ENCODE measurements around the gene GNB5.

GNB5 gene

DNA sequence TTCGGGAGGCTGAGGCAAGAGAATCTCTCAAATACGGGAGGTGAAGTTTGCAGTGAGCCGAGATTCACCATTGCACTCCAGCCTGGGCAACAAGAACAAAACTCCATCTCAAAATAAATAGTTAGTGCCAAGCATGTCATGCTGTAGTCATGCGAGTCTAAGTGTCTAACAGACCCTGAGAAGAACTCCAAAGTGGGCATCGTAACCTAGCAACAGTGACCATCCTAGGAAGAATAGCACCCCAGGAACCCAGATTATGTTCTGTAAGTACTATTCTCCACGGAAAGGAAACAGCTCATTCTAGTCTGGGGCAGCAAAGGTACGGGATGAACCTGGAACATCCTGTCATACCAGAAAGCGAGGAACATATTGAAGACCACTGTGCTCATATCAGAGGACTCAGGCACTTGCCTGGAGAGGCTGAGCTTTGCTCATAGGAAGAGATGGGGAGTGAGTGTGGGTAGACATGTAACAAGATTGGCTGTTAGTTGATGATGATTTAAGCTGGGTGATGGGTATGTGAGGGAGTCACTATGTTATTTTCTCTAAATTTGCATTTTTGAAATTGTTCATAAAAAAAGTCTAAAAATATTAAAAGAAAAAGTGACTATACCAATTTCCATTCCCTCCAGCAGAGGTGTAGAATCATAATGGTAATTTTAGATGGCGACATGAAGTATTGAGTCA, 110.3 kb downstream of the GNB5 start:
- Histone ChIP-seq H3K79me1 (ENCODE audit: low read depth, low read length) (no peaks in the 10 kb centered on the region), H3K4me1 (ENCODE audit: control insufficient read depth in 2 of 2, insufficient read depth in 1 of 2, low read depth in 1 of 2, low read length in 2 of 2) (peaks cover 0 to 3% of the 10 kb centered on the region in 2 donors), H2BK15ac (ENCODE audit: low read length) (no peak overlapping the region), H3K9ac (ENCODE audit: low read depth, low read length, poor library complexity) (no peak overlapping the region), H2BK120ac (ENCODE audit: low read depth, low read length) (no peak overlapping the region), H3K14ac (ENCODE audit: low read length) (no peak overlapping the region), H3K27me3 (ENCODE audit: control insufficient read depth in 3 of 3, insufficient read depth in 3 of 3, low read depth in 1 of 3, low read length in 3 of 3) (no peaks in the 10 kb centered on the region), H3K4me3 (ENCODE audit: low read length in 2 of 2) (no peak overlapping the region), H2BK12ac (ENCODE audit: low read length) (no peak overlapping the region), H3K18ac (ENCODE audit: low read length) (no peak overlapping the region), H2AK5ac (ENCODE audit: low read depth, low read length) (no peak overlapping the region), H3K23ac (ENCODE audit: low read depth, low read length, poor library complexity) (no peak overlapping the region), H3K4ac (ENCODE audit: low read length) (no peak overlapping the region), H3K4me2 (ENCODE audit: insufficient read depth, low read length, poor library complexity, severe bottlenecking) (no peak overlapping the region), H3K9me3 (replicated peaks in 1 of 2; ENCODE audit: control insufficient read depth in 2 of 2, insufficient read depth in 1 of 2, low read depth in 1 of 2, low read length in 2 of 2) (no peaks in the 10 kb centered on the region), H4K91ac (ENCODE audit: low read depth, low read length, poor library complexity) (no peak overlapping the region), H2AFZ (ENCODE audit: low read length) (no peak overlapping the region), H4K8ac (ENCODE audit: low read depth, low read length) (no peak overlapping the region), H3K27ac (replicated peaks; ENCODE audit: low read length) (no peak overlapping the region), H2BK5ac (ENCODE audit: low read length) (no peak overlapping the region), H3K36me3 (replicated peaks in 1 of 2; ENCODE audit: control insufficient read depth in 2 of 2, insufficient read depth in 2 of 2, low read length in 2 of 2) (no peaks in the 10 kb centered on the region)
- DNase-seq (ENCODE audit: low spot score): no peak
- no CpG with 5 or more reads among the region's 9 CpGs for WGBS, 2 donors (ENCODE audit: extremely low coverage in 2 of 2, insufficient read length in 2 of 2, insufficient replicate concordance in 1 of 2)

DNA sequence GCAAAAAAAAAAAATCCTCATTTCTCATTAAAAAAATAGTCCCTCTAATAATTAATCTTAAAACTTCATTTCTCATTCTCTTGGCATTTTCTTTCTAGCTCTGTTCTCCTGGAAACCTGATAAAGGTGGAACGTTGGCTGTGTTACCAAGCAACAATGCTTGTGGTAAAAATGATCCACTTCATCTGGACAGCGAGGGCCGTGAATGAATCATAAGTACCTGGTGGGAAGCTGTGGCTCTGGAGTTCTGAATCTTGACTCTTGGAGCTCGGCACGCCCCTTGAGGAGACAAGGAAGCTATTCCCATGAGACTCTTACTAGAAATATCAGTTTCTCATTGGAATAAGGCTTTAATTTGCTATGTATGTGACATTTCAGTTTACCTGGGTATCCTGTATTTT, 111.2 kb downstream of the GNB5 start:
- H3K18ac ChIP-seq (ENCODE audit: low read length): no peak overlapping the region
- H3K27me3 ChIP-seq (ENCODE audit: control insufficient read depth in 3 of 3, insufficient read depth in 3 of 3, low read depth in 1 of 3, low read length in 3 of 3): no peaks in the 10 kb centered on the region
- H2BK5ac ChIP-seq (ENCODE audit: low read length): no peak overlapping the region
- no peak overlapping the region for H2BK12ac ChIP-seq (ENCODE audit: low read length)
- no peak overlapping the region for H4K8ac ChIP-seq (ENCODE audit: low read depth, low read length)
- H3K9ac ChIP-seq (ENCODE audit: low read depth, low read length, poor library complexity): no peak overlapping the region
- no peaks in the 10 kb centered on the region for H3K79me1 ChIP-seq (ENCODE audit: low read depth, low read length)
- H2AFZ ChIP-seq (ENCODE audit: low read length): no peak overlapping the region
- H3K4me2 ChIP-seq (ENCODE audit: insufficient read depth, low read length, poor library complexity, severe bottlenecking): no peak overlapping the region
- no peak overlapping the region for H3K14ac ChIP-seq (ENCODE audit: low read length)
- H3K9me3 ChIP-seq (replicated peaks in 1 of 2; ENCODE audit: control insufficient read depth in 2 of 2, insufficient read depth in 1 of 2, low read depth in 1 of 2, low read length in 2 of 2): no peaks in the 10 kb centered on the region
- H3K4ac ChIP-seq (ENCODE audit: low read length): no peak overlapping the region
- no peak overlapping the region for H4K91ac ChIP-seq (ENCODE audit: low read depth, low read length, poor library complexity)
- H3K27ac ChIP-seq (replicated peaks; ENCODE audit: low read length): no peak overlapping the region
- DNase-seq (ENCODE audit: low spot score): no peak
- H2AK5ac ChIP-seq (ENCODE audit: low read depth, low read length): no peak overlapping the region
- no peak overlapping the region for H3K23ac ChIP-seq (ENCODE audit: low read depth, low read length, poor library complexity)
- peaks cover 0 to 3% of the 10 kb centered on the region in 2 donors for H3K4me1 ChIP-seq (ENCODE audit: control insufficient read depth in 2 of 2, insufficient read depth in 1 of 2, low read depth in 1 of 2, low read length in 2 of 2)
- H3K36me3 ChIP-seq (replicated peaks in 1 of 2; ENCODE audit: control insufficient read depth in 2 of 2, insufficient read depth in 2 of 2, low read length in 2 of 2): no peaks in the 10 kb centered on the region
- WGBS, 2 donors (ENCODE audit: extremely low coverage in 2 of 2, insufficient read length in 2 of 2, insufficient replicate concordance in 1 of 2): no CpG with 5 or more reads among the region's 5 CpGs
- no peak overlapping the region for H3K4me3 ChIP-seq (ENCODE audit: low read length in 2 of 2)
- no peak overlapping the region for H2BK120ac ChIP-seq (ENCODE audit: low read depth, low read length)
- H2BK15ac ChIP-seq (ENCODE audit: low read length): no peak overlapping the region

DNA sequence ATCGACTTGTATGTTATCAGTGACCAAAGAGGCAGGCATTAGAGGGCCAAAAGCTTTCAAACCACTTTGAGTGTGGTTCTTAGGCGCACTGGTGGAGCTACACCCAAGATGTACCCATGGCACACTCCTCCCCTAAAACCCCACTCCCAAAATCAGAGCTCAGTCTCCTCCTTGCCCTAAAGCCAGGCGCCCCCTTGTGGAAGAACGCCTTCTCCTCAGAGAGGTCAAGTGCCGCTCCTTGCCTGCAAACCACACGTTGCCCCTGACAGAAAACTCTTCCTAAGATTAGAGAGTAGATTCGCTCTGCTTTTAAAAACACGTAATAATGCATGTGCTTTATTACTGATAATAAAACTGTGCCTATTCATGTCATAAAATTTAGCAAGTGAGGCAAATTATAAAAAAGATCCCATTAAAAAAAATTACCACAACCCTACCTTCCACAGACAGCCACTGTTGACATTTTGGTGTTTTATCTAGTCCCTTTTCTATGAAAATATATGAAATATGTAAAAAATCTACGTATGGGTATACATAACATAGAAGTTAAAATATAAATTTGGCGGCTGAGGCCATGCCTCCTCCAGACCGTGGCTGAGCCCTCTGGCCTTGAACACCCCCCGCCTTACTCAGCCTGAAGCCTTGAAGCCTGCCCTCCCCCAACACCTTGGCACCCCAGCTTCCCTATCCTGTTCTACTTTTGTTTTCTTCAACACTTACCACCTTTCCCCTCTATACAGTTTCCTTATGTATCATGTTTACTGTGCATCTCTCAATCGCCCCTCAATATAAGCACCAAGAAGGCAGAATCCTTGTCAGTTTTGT, 112.1 kb downstream of the GNB5 start:
- H2BK12ac ChIP-seq (ENCODE audit: low read length): no peak overlapping the region
- H3K27ac ChIP-seq (replicated peaks; ENCODE audit: low read length): no peak overlapping the region
- no peak overlapping the region for H2AFZ ChIP-seq (ENCODE audit: low read length)
- no peak overlapping the region for H2AK5ac ChIP-seq (ENCODE audit: low read depth, low read length)
- DNase-seq (ENCODE audit: low spot score): peak; percentile 69
- no CpG with 5 or more reads among the region's 13 CpGs for WGBS, 2 donors (ENCODE audit: extremely low coverage in 2 of 2, insufficient read length in 2 of 2, insufficient replicate concordance in 1 of 2)
- no peaks in the 10 kb centered on the region for H3K9me3 ChIP-seq (replicated peaks in 1 of 2; ENCODE audit: control insufficient read depth in 2 of 2, insufficient read depth in 1 of 2, low read depth in 1 of 2, low read length in 2 of 2)
- no peak overlapping the region for H3K14ac ChIP-seq (ENCODE audit: low read length)
- no peak overlapping the region for H3K18ac ChIP-seq (ENCODE audit: low read length)
- H2BK120ac ChIP-seq (ENCODE audit: low read depth, low read length): no peak overlapping the region
- no peaks in the 10 kb centered on the region for H3K36me3 ChIP-seq (replicated peaks in 1 of 2; ENCODE audit: control insufficient read depth in 2 of 2, insufficient read depth in 2 of 2, low read length in 2 of 2)
- no peak overlapping the region for H4K91ac ChIP-seq (ENCODE audit: low read depth, low read length, poor library complexity)
- H3K79me1 ChIP-seq (ENCODE audit: low read depth, low read length): no peaks in the 10 kb centered on the region
- H2BK5ac ChIP-seq (ENCODE audit: low read length): no peak overlapping the region
- no peak overlapping the region for H3K4me3 ChIP-seq (ENCODE audit: low read length in 2 of 2)
- no peak overlapping the region for H2BK15ac ChIP-seq (ENCODE audit: low read length)
- H3K9ac ChIP-seq (ENCODE audit: low read depth, low read length, poor library complexity): no peak overlapping the region
- peaks cover 0 to 3% of the 10 kb centered on the region in 2 donors for H3K4me1 ChIP-seq (ENCODE audit: control insufficient read depth in 2 of 2, insufficient read depth in 1 of 2, low read depth in 1 of 2, low read length in 2 of 2)
- H3K4me2 ChIP-seq (ENCODE audit: insufficient read depth, low read length, poor library complexity, severe bottlenecking): no peak overlapping the region
- no peak overlapping the region for H3K4ac ChIP-seq (ENCODE audit: low read length)
- no peak overlapping the region for H4K8ac ChIP-seq (ENCODE audit: low read depth, low read length)
- no peaks in the 10 kb centered on the region for H3K27me3 ChIP-seq (ENCODE audit: control insufficient read depth in 3 of 3, insufficient read depth in 3 of 3, low read depth in 1 of 3, low read length in 3 of 3)
- no peak overlapping the region for H3K23ac ChIP-seq (ENCODE audit: low read depth, low read length, poor library complexity)

DNA sequence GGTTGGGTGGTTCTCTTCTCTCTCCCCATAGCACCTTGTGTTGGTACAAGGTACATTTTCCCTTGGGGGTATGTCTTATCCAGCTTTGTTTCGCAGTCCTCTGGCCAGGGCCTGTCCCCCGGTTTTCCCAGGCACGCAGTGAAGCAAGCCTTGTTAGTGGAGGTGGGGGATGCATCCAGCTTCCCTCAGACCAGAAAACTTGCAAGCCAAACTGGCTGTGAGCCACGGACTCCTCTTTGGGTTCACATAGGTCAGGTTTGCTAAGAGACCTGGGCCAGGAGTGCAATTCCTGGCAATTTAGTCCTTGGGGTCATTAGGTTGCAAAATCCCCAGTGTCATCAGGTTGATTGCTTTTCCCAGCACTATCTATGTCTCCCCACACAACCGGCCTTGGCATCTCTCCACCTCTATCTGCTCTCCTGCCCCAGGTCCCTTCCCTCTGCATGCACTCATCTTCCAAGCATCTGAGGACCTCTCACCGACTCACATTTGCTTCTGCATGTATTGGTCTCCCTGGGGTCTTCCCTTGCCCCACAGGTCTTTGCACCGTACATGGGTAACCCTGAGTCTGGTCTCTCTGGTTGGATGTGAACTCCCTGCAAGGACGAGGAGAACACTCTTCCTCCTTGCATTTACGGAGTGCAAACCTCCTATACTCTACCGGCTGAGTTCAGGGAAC, 112.9 kb downstream of the GNB5 start:
- no peak overlapping the region for H2BK12ac ChIP-seq (ENCODE audit: low read length)
- H4K8ac ChIP-seq (ENCODE audit: low read depth, low read length): no peak overlapping the region
- no peaks in the 10 kb centered on the region for H3K9me3 ChIP-seq (replicated peaks in 1 of 2; ENCODE audit: control insufficient read depth in 2 of 2, insufficient read depth in 1 of 2, low read depth in 1 of 2, low read length in 2 of 2)
- no peak overlapping the region for H2BK120ac ChIP-seq (ENCODE audit: low read depth, low read length)
- no peak overlapping the region for H3K27ac ChIP-seq (replicated peaks; ENCODE audit: low read length)
- no peak overlapping the region for H2AK5ac ChIP-seq (ENCODE audit: low read depth, low read length)
- H3K4me2 ChIP-seq (ENCODE audit: insufficient read depth, low read length, poor library complexity, severe bottlenecking): no peak overlapping the region
- no peak overlapping the region for H3K23ac ChIP-seq (ENCODE audit: low read depth, low read length, poor library complexity)
- DNase-seq (ENCODE audit: low spot score): no peak
- no peaks in the 10 kb centered on the region for H3K27me3 ChIP-seq (ENCODE audit: control insufficient read depth in 3 of 3, insufficient read depth in 3 of 3, low read depth in 1 of 3, low read length in 3 of 3)
- H3K4me1 ChIP-seq (ENCODE audit: control insufficient read depth in 2 of 2, insufficient read depth in 1 of 2, low read depth in 1 of 2, low read length in 2 of 2): peaks cover 0 to 3% of the 10 kb centered on the region in 2 donors
- no peak overlapping the region for H3K9ac ChIP-seq (ENCODE audit: low read depth, low read length, poor library complexity)
- H2BK5ac ChIP-seq (ENCODE audit: low read length): no peak overlapping the region
- H3K4me3 ChIP-seq (ENCODE audit: low read length in 2 of 2): no peak overlapping the region
- H3K18ac ChIP-seq (ENCODE audit: low read length): no peak overlapping the region
- no peak overlapping the region for H2BK15ac ChIP-seq (ENCODE audit: low read length)
- no peaks in the 10 kb centered on the region for H3K36me3 ChIP-seq (replicated peaks in 1 of 2; ENCODE audit: control insufficient read depth in 2 of 2, insufficient read depth in 2 of 2, low read length in 2 of 2)
- H4K91ac ChIP-seq (ENCODE audit: low read depth, low read length, poor library complexity): no peak overlapping the region
- H3K79me1 ChIP-seq (ENCODE audit: low read depth, low read length): no peaks in the 10 kb centered on the region
- H3K4ac ChIP-seq (ENCODE audit: low read length): no peak overlapping the region
- WGBS, 2 donors (ENCODE audit: extremely low coverage in 2 of 2, insufficient read length in 2 of 2, insufficient replicate concordance in 1 of 2): no CpG with 5 or more reads among the region's 10 CpGs
- no peak overlapping the region for H2AFZ ChIP-seq (ENCODE audit: low read length)
- no peak overlapping the region for H3K14ac ChIP-seq (ENCODE audit: low read length)
